Testis (tissue), 3 donors: ENCODE results near the gene ADCY5. TPM values are rescaled to one million over a fixed set of nuclear protein-coding genes. Genes with fewer than 3 reads are reported as not detected.
A peak's percentile ranks its signal among the peaks of the same experiment; 100 is the strongest.

Source experiments
- DNase-seq: peaks from one replicate; pipeline ENCODE4 v3.0.0-alpha.2; 2019
- H3K27ac ChIP-seq, 2 donors: fragments of 200-600 bp; sonication (generic); one replicate each; pipeline ENCODE4 v1.5.1; 2019
- H3K27me3 ChIP-seq: fragments of 200-600 bp; sonication (generic); one replicate; pipeline ENCODE4 v1.5.1; 2019
- H3K36me3 ChIP-seq: fragments of 200-600 bp; sonication (generic); one replicate; pipeline ENCODE4 v1.5.1; 2017; ENCODE audit warnings: low read depth; ENCODE audit errors: missing control alignments
- H3K4me1 ChIP-seq: fragments of 200-600 bp; sonication (generic); one replicate; pipeline ENCODE4 v1.5.1; 2019
- H3K4me3 ChIP-seq, 2 donors: fragments of 200-600 bp; sonication (generic); one replicate each; pipeline ENCODE4 v1.5.1; 2017 to 2019
- H3K9me3 ChIP-seq: fragments of 200-600 bp; sonication (generic); one replicate; pipeline ENCODE4 v1.5.1; 2017
- POLR2A ChIP-seq: fragments of 450-650 bp; IDR thresholded peaks from one replicate; pipeline ENCODE4 v1.6.1; 2017; ENCODE audit warnings: antibody characterized with exemption, mild to moderate bottlenecking, moderate library complexity
- WGBS, 2 donors: methylation state at CpG; one replicate each; pipeline ENCODE4 v1.1.5; 2018; 5-methylcytosine and 5-hydroxymethylcytosine counted together
- intact Hi-C: fragments of 100-400 bp; cut with DNase I; formaldehyde crosslinking; loops from one replicate; pipeline ENCODE4 v1.15.1; 2023; ENCODE audit warnings: low total_unique reads
- polyA plus RNA-seq: library from polyadenylated mRNA; stranded (reverse); fragments of 350-450 nt; fragmentation: Illumina TruSeq; extraction: RNeasy Lipid Tissue Mini Kit (QIAGEN cat#74804); gene quantifications from one replicate; pipeline ENCODE4 v1.2.3, GENCODE V29; 2014; ENCODE audit warnings: low read depth, low replicate concordance; ENCODE audit not compliant: insufficient read depth
- total RNA-seq, 2 donors: library from RNA; depleted of rRNA; stranded (reverse); fragments of >200 nt; gene quantifications; one replicate each; pipeline ENCODE4 v1.2.3, GENCODE V29; 2016
- TF ChIP-seq, protein P1 (sequence below), 3 experiments: fragments of 450-650 bp in 2 of 3; fragments of 200-600 bp in 1 of 3; sonication (generic) in 1 of 3; IDR thresholded peaks; one replicate each; pipeline ENCODE4 v1.5.1; 2016 to 2019; ENCODE audit warnings: antibody characterized with exemption in 3 of 3, mild to moderate bottlenecking in 2 of 3, moderate library complexity in 1 of 3

Gene ADCY5
- total and polyA plus RNA-seq, 3 donors from 2014 or later = 16.5 to 41.6 (median 33.6) TPM

- Histone ChIP-seq H3K27ac (peak overlapping the region; percentile 41 to 50), H3K4me3 (no peak overlapping the region), H3K27me3 (no peaks in the 10 kb centered on the region), H3K36me3 (no peaks in the 10 kb centered on the region), H3K4me1 (peaks cover 30% of the 10 kb centered on the region), H3K9me3 (no peaks in the 10 kb centered on the region)
- intact Hi-C loops = no loop called here
- peak; percentile 61 for DNase-seq
- 61 to 68% methylated on average over 11 to 16 of the region's 16 CpGs for WGBS, 2 donors
- TF ChIP-seq, protein P1, sequence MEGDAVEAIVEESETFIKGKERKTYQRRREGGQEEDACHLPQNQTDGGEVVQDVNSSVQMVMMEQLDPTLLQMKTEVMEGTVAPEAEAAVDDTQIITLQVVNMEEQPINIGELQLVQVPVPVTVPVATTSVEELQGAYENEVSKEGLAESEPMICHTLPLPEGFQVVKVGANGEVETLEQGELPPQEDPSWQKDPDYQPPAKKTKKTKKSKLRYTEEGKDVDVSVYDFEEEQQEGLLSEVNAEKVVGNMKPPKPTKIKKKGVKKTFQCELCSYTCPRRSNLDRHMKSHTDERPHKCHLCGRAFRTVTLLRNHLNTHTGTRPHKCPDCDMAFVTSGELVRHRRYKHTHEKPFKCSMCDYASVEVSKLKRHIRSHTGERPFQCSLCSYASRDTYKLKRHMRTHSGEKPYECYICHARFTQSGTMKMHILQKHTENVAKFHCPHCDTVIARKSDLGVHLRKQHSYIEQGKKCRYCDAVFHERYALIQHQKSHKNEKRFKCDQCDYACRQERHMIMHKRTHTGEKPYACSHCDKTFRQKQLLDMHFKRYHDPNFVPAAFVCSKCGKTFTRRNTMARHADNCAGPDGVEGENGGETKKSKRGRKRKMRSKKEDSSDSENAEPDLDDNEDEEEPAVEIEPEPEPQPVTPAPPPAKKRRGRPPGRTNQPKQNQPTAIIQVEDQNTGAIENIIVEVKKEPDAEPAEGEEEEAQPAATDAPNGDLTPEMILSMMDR (IDR thresholded peaks at IDR 0.05) = no peak
- TF ChIP-seq POLR2A = no peak
Measured at GRCh38 chr3:123341871-123342630, 106.8 kb downstream of the ADCY5 start.

- H3K4me1 ChIP-seq = peaks cover 23% of the 10 kb centered on the region
- 53 to 63% methylated on average over 4 of the region's 4 CpGs for WGBS, 2 donors
- DNase-seq = no peak
- H3K27me3 ChIP-seq = no peaks in the 10 kb centered on the region
- no peaks in the 10 kb centered on the region for H3K36me3 ChIP-seq
- TF ChIP-seq POLR2A = no peak
- TF ChIP-seq, protein P1 (IDR thresholded peaks at IDR 0.05) = no peak
- H3K9me3 ChIP-seq = no peaks in the 10 kb centered on the region
- intact Hi-C loops = no loop called here
- H3K27ac ChIP-seq = peak overlapping the region; percentile 44 to 68
- no peak overlapping the region for H3K4me3 ChIP-seq
Measured at GRCh38 chr3:123340336-123340735, 108.6 kb downstream of the ADCY5 start.

- H3K27ac ChIP-seq = peak overlapping the region in 1 of 2 donors; percentile 52
- intact Hi-C loops = loop anchor here (10.0 kb wide), 1 partner anchor 105 kb away; the partner anchor contains the start of gene ADCY5
- H3K4me3 ChIP-seq = no peak overlapping the region
- H3K27me3 ChIP-seq = no peaks in the 10 kb centered on the region
- H3K36me3 ChIP-seq = no peaks in the 10 kb centered on the region
- H3K9me3 ChIP-seq = no peaks in the 10 kb centered on the region
- peaks cover 21% of the 10 kb centered on the region for H3K4me1 ChIP-seq
- WGBS, 2 donors = 90% methylated on average over 3 of the region's 3 CpGs
- no peak for DNase-seq
- no peak for TF ChIP-seq POLR2A
- TF ChIP-seq, protein P1 (IDR thresholded peaks at IDR 0.05) = no peak
Measured at GRCh38 chr3:123339302-123339701, 109.6 kb downstream of the ADCY5 start.

- no peak for TF ChIP-seq POLR2A
- TF ChIP-seq, protein P1 (IDR thresholded peaks at IDR 0.05) = no peak
- H3K4me1 ChIP-seq = peaks cover 18% of the 10 kb centered on the region
- no peak for DNase-seq
Measured at GRCh38 chr3:123338620-123339061, 110.2 kb downstream of the ADCY5 start.

More at GRCh38 chr3:123338620-123339061, 110.2 kb downstream of the ADCY5 start:
- no peaks in the 10 kb centered on the region for H3K36me3 ChIP-seq
- no peaks in the 10 kb centered on the region for H3K27me3 ChIP-seq
- WGBS, 2 donors = 66% methylated on average over 3 to 5 of the region's 5 CpGs
- H3K27ac ChIP-seq = peak overlapping the region in 1 of 2 donors; percentile 52
- intact Hi-C loops = loop anchor here (10.0 kb wide), 1 partner anchor 106 kb away; the partner anchor contains the start of gene ADCY5
- no peak overlapping the region for H3K4me3 ChIP-seq
- no peaks in the 10 kb centered on the region for H3K9me3 ChIP-seq
